Measurements from ENCODE around the gene ADRA2A.

DNA sequence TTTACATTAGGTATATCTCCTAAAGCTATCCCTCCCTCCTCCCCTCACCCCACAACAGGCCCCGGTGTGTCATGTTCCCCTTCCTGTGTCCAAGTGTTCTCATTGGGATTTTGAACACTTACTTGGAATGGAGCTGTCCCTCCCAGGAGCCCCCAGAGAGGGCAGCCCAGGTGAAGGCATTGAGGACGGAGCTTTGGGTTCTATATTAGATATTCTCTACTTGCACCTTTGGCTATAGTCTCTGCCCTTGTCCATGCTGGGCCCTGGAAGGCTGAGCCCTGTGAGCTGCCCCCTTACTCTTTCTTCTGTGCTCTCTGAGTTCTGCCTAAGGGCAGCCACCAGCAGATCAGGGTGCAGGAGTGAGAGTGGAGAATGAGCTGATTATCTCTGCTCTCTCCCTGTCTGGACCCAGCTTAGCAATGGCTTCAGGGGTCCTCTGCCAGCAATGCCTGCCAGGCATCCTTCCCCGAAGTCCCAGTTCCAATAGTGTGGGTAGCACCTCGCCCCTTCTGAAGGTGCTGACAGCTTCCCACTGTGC is 11.2 kb downstream of the ADRA2A start:
- TF ChIP-seq GATA3 (IDR thresholded peaks at IDR 0.05; ENCODE audit: low read depth, low read length) = no peak
- TF ChIP-seq GATA2 (IDR thresholded peaks at IDR 0.05; ENCODE audit: low read depth, low read length) = no peak

Data from SH-SY5Y (cell line).